HG03565 (cell line): ENCODE results near the gene C2CD2.

Experiments used
- ATAC-seq: cut with Tn5 transposase; IDR thresholded peaks from one replicate; pipeline ENCODE4 v1.9.1; 2021; ENCODE audit warnings: mild to moderate bottlenecking, moderate library complexity; ENCODE audit not compliant: unreplicated experiment

C2CD2 gene

GRCh38 chr21:41914965-41915364 is 38.9 kb downstream of the C2CD2 start:
- ATAC-seq, result no peak

GRCh38 chr21:41914358-41914757 is 39.5 kb downstream of the C2CD2 start:
- no peak for ATAC-seq

- no peak for ATAC-seq
Observed at GRCh38 chr21:41913230-41913629, 40.6 kb downstream of the C2CD2 start.

GRCh38 chr21:41908829-41909228 is 45.0 kb downstream of the C2CD2 start:
- no peak for ATAC-seq

DNA sequence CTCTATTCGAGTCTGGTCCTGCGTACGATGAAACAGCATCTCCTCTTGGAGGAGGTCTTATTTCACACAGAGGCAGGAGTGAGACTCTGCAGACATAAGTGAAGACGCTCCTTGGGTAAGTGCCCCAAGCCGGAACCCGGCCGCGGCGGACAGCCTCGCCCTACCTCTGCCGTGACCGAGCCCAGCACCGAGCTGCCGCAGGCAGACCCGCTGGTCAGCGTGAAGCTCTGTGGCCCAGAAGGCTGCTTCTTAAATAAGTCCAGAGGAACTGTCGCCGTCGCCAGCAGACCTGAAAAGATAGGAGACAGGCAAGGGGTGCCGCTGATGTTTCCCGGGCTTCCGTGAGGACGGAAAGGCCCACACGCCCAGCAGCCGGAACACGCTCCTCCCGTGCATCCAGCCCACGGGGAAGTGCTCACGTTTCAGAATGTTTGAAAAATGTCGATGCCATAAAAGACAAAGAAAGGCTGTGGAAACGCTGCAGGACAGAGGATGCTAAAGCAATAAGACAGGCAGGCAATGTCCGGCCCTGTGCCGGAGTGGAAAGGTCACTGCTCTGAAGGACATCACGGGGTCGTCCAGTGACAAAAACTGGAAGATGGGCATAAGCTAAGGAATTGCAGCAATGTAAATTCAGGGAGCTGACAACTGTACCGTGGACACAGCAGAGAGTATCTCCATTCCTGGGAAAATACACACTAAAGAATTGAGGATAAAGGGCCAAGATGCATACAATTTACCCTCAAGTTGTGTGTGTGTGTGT is 46.1 kb downstream of the C2CD2 start:
- no peak for ATAC-seq

GRCh38 chr21:41906770-41907169 is 47.0 kb downstream of the C2CD2 start:
- no peak for ATAC-seq

- no peak for ATAC-seq
Observed at GRCh38 chr21:41903559-41904351, 50.1 kb downstream of the C2CD2 start.

DNA sequence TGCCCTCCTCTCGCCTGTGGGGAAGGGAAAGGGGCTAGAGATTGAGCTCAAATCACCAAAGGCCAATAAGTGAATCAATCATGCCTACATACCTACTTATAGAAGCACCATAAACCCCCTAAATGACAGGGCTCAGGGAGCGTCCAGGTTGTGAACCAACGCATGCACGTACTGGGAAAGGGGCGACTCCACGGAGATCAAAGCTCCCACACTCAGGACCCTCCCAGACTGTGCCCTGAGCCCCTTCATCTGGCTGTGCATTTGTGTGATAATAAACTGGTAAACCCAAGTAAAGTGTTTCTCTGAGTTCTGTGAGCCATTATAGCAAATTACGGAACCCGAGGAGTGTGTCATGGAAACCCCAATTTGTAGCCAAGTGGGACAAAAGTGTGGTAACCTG is 50.9 kb downstream of the C2CD2 start:
- ATAC-seq, result no peak

DNA sequence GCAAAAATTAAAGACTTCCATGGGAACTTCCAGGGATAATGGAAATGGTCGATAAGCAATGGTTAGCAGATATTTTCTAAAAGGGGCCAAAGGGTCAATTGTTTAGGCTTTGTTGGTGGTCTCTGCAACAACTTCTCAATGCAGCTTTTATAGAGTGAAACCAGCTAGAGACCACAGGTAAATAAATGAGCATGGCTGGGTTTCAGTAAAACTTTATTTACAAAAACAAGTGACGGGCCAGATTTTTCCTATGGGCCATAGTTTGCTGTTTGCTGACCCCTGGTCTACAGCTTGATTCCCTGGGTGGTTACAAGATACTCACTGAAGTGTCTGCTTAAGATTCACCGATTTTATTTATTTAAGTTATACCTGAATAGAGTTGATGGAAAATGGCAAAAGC is 52.0 kb downstream of the C2CD2 start:
- no peak for ATAC-seq

GRCh38 chr21:41901099-41901498 is 52.7 kb downstream of the C2CD2 start:
- ATAC-seq, result no peak

DNA sequence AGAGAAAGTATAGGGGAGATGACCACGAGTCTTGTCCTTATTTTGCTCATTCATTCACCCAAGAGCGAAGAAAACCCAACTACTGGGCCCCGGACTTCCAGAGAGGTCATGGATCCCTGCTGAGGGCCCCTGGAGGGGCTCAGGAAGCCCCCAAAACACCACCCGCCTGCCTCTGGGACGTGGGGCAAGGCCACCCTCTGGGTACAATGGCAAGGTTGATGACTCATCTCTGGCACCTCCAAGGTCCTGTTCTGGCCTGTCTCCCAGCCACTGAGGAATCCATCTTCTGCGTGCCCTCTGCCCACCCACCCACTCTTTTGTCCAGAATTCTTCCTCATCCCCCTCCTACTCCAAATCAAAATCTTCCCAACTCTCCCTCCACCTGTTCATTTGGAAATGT is 53.4 kb downstream of the C2CD2 start:
- ATAC-seq, result no peak

DNA sequence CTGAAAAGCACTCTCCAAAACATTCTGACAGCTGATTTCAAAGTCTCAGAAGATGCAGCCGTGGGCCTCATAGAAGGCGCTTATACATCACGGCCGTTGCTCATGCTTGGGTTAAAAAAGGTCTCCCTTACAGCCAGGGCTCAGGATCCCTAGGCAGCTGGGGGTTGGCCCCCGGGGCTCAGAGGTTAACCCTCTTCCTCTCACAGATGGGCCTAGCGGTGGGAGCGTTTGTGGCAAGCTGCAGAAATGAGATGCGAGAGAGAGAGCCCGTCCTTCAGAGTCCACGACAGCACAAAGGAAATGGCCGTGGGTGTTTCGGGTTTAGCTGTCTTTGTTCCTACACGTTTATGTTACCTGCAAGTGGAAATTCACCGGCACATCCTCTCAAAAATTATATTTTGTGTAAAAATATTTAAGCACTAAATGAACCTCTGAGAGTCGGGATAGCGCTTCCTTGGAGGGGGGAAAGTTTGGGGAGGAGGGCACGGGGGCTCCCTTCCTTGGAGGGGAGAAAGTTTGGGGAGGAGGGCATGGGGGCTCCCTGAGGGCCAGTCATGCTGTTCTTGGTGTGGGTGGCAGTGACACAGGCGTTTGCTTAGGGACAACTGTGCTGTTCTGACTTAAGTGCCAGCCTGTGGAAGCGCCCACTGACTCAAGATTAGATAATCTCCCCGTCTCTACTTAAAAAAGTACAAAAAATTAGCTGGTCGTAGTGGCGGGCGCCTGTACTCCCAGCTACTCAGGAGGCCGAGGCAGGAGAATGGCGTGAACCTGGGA is 54.2 kb downstream of the C2CD2 start:
- ATAC-seq, result no peak

DNA sequence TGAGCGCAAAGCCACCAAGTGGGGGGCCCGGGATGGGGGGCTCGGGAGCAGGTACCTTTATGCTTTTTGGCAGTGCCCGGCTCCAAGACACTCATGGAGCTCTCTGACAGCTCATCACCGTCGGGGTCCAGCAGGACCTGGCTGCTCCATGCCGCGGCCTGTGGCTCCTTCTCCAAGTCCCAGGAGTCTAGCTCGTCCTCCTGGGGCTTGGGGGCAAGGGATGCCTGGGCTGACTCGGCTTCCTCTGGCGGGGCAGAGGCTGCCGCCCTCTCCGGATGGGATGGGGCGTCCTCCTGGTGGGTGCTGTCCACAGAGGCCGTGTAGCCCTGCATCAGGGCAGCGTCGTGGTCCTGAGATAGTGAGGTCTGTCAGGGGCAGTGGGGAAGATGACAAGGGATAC is 54.8 kb downstream of the C2CD2 start:
- no peak for ATAC-seq

DNA sequence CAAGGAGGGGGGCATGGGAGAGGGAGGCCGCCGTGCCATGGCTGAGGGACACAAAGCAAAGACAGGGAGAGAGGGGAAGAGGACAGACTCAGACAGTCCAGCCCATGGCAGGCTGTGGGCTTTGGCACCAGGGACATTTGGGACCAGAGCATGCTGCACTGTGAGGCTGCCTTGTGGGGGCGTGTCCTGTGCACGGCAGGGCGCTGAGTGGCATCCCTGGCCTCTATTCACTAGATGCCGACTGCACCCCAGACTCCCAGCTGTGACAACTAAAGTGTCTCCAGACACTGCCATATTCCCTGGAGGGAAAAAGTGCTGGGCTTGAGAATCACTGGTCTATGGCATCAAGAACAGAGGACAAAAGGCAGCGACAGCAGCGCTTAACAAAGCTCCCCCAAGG is 56.1 kb downstream of the C2CD2 start:
- no peak for ATAC-seq

GRCh38 chr21:41897047-41897669 is 56.7 kb downstream of the C2CD2 start:
- ATAC-seq, result no peak

DNA sequence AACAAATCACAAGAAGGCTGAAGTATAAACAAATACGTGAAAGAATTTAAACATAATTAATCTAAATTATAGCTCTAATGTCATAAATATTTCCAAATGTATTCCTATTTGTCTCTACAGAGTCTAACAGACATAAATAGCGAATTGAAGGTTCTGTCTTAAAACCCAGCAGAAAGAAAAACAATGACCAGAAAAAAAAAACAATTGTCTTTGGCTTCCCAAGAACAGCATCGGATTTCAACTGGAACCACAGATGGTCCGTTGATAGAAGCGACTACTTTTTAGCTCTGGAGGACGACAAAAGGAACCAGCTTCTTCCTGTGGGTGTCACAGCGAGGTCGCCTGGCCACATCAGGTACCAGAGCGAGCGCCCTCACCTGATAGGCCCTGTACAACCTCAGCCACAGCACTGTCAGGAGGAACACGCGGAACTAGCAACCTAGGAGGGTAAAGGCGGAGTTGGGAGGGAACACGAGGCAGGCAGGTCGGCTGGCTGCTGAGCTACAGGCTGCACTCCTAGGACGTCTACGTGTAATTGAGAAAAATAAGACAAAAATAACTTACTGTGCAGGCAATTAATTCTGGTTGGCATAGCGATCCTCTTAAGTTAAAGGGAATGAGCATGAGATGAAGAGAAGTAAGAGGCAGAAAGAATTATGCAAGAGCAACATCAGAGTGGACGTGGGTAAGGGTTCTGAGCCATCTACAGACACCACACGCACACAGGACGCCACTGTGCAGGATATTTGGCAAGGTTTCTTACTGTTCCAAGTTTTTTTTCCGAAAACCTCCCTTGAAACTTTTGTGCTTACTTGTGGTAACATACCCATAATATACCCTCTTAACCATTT is 58.0 kb downstream of the C2CD2 start:
- ATAC-seq, result no peak

GRCh38 chr21:41894922-41895557 is 58.8 kb downstream of the C2CD2 start:
- no peak for ATAC-seq

GRCh38 chr21:41894511-41894910 is 59.3 kb downstream of the C2CD2 start:
- ATAC-seq, result no peak

GRCh38 chr21:41892726-41893125 is 61.1 kb downstream of the C2CD2 start:
- ATAC-seq, result no peak

- ATAC-seq, result no peak
Observed at GRCh38 chr21:41891132-41891531, 62.7 kb downstream of the C2CD2 start.
